Measurements from ENCODE around the gene WNT7A. TPM values are rescaled to one million over a fixed set of nuclear protein-coding genes. Genes with fewer than 3 reads are reported as not detected.

The WNT7A gene
- total RNA-seq, 3 donors from 2014 or later: not detected

DNA sequence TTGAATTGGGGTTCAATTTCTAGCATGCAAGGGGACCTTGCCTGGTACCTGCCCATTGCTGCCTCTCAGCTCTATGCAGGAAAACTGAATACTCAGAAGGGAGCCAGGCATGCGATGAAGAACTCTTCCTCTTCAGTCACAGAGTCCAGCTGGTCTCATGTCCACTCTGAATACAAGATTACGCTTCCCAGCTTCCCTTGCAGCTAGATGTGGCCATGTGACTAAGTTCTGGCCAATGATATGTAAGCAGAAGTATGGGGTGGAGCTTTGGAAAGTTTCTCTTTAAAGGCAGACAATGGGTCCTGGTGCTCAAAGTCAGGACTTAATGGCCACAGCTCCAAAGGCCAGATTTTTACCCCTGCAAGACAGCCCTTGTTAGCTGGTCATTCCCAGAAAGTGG, 9.0 kb downstream of the WNT7A start:
- intact Hi-C loops (cut with DNase I, micrococcal nuclease): no loop called here
- Histone ChIP-seq H3K4me1 (ENCODE audit: low read depth) (no peaks in the 10 kb centered on the region), H3K4me3 (no peak overlapping the region), H3K36me3 (ENCODE audit: low read depth) (no peaks in the 10 kb centered on the region), H3K9me3 (no peaks in the 10 kb centered on the region)
- TF ChIP-seq, protein P1, sequence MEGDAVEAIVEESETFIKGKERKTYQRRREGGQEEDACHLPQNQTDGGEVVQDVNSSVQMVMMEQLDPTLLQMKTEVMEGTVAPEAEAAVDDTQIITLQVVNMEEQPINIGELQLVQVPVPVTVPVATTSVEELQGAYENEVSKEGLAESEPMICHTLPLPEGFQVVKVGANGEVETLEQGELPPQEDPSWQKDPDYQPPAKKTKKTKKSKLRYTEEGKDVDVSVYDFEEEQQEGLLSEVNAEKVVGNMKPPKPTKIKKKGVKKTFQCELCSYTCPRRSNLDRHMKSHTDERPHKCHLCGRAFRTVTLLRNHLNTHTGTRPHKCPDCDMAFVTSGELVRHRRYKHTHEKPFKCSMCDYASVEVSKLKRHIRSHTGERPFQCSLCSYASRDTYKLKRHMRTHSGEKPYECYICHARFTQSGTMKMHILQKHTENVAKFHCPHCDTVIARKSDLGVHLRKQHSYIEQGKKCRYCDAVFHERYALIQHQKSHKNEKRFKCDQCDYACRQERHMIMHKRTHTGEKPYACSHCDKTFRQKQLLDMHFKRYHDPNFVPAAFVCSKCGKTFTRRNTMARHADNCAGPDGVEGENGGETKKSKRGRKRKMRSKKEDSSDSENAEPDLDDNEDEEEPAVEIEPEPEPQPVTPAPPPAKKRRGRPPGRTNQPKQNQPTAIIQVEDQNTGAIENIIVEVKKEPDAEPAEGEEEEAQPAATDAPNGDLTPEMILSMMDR (IDR thresholded peaks at IDR 0.05): no peak
- DNase-seq (no peak), ATAC-seq (no peak)

DNA sequence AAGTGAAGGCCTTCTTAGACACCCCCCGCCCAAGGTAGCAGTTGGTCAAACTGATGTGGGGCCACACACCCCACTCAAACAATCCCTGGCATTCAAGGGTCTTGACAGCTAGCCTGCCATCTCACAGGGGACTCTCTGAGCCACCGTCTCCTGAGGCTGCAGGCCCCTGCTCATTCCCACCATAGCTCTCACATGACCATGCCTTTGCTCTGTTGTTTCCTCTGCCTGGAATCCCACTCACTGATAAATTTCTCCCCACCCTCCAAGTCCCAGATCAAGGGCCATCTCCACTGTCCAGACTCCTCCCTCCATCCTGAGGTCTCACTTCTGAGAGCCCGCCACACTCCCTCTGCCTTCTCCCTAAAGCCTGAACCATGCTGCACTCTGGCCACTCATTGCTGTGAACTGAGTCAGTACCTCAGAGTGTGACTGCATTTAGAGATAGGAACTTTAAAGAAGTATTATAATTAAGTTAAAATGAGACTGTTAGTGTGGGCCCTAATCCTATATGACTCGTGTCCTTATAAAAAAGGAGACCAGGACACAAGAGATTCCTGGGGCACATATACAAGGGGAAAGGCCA, 10.0 kb downstream of the WNT7A start:
- Histone ChIP-seq H3K4me1 (ENCODE audit: low read depth) (no peaks in the 10 kb centered on the region), H3K4me3 (no peak overlapping the region), H3K9me3 (no peaks in the 10 kb centered on the region), H3K36me3 (ENCODE audit: low read depth) (no peaks in the 10 kb centered on the region)
- DNase-seq (no peak), ATAC-seq (no peak)
- TF ChIP-seq, protein P1 (IDR thresholded peaks at IDR 0.05): no peak
- intact Hi-C loops (cut with DNase I, micrococcal nuclease): no loop called here

DNA sequence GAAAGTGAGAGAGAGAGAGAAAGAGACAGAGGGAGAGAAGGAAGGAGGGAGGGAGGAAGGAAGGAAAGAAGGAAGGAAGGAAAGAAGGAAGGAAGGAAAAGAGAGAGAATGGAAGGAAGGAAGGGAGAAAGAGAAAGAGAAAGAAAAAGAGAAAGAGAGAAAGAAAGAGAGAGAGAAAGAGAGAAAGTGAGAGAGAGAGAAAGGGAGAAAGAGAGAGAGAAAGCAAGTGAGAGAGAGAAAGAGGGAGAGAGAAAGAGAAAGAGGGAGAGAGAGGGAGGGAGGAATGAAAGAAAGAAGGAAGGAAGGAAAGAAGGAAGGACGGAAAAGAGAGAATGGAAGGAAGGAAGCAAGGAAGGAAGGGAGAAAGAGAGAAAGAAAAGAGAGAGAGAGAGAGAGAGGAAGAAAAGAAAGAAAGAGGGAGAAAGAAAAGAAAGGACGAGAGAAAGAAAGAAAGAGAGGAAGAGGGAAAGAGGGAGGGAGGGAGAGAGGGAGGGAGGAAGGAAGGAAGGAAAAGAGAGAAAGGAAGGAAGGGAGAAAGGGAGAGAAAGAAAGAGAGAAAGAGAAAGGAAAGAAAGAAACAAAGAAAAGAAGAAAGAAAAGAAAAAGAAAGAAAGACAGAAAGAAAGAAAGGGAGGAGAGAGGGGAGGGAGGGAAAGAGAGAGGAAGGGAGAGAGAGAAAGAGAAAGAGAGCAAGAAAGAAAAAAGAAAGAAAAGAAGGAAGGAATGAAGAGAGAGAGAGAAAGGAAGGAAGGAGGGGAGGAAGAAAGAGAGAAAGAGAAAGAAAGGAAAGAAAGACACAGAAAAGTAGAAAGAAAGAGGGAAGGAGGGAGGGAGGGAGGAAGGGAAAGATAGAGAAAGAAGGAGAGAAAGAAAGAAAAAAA, 10.8 kb downstream of the WNT7A start:
- ATAC-seq (no peak), DNase-seq (no peak)
- Histone ChIP-seq H3K36me3 (ENCODE audit: low read depth) (no peaks in the 10 kb centered on the region), H3K4me1 (ENCODE audit: low read depth) (no peaks in the 10 kb centered on the region), H3K9me3 (no peaks in the 10 kb centered on the region), H3K4me3 (no peak overlapping the region)
- TF ChIP-seq, protein P1 (IDR thresholded peaks at IDR 0.05): no peak
- intact Hi-C loops (cut with DNase I, micrococcal nuclease): no loop called here

DNA sequence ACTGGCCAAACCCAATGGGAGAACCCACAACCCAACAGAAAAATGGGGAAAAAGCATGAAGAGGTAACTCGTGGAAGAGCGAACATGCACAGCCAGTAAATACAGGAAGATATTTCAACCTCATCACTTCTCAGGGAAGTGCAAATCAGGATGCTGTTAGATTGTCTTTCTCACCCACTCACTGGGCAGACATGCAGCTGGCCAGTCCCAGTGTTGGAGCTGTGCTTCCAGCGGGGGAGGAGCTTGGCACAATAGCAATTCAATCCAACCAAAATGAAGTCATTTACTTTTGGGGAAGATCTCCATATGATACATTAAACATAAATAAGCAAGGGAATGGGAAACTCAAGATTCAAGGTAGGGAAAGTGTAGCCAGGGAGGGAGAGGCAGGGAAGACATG, 12.1 kb downstream of the WNT7A start:
- Histone ChIP-seq H3K9me3 (no peaks in the 10 kb centered on the region), H3K4me1 (ENCODE audit: low read depth) (no peaks in the 10 kb centered on the region), H3K36me3 (ENCODE audit: low read depth) (no peaks in the 10 kb centered on the region), H3K4me3 (no peak overlapping the region)
- no peak for ATAC-seq
- TF ChIP-seq, protein P1 (IDR thresholded peaks at IDR 0.05): no peak
- no peak for DNase-seq
- intact Hi-C loops (cut with DNase I, micrococcal nuclease): no loop called here

DNA sequence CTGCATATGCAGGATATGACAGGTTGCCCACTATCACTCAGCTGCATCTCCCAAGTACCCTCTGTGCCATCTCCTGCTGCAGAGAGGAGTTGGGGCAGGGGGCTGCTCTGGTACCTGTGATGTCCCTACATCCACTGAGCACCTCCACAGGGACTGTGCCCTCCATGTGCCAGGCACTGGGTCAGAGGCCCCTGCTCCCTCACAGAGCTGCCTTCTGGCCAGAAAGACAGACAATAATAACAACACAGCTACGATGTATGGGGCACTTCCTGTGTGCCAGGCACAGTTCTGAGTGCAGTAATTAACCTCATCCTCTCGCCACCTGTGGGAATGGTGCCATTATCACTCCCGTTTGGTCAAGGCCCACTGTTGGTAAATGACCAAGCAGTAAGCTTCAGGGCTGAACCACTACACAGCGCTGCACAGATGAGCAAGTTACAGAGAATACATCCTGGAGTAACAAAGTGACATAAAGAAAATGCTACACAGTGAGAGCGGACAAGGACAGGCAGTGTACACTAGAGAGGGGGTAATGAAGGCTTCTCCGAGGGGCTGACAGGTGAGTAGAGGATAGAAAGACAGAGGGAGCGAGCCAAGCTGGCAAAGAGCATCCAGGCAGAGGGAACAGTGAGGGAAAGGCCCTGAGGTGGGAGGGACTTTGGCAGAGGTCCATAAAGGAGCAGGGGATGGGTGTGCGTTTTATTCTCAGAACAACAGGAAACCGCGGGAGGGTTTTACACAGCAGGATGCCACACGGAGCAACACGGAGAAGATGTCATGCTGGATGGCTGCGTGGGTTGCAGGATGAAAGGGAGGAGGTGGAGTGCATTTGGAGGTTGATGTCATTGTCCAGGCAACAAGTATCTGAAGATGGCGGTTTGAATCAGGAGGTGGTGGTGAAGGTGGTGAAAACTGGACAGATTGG, 13.6 kb downstream of the WNT7A start:
- Histone ChIP-seq H3K4me3 (no peak overlapping the region), H3K4me1 (ENCODE audit: low read depth) (no peaks in the 10 kb centered on the region), H3K36me3 (ENCODE audit: low read depth) (no peaks in the 10 kb centered on the region), H3K9me3 (no peaks in the 10 kb centered on the region)
- TF ChIP-seq, protein P1 (IDR thresholded peaks at IDR 0.05): no peak
- DNase-seq (no peak), ATAC-seq (peak; percentile 55)
- intact Hi-C loops (cut with DNase I, micrococcal nuclease): no loop called here
